Keratinocyte (primary cell): ENCODE measurements around the gene OCLN.

Experiments used
- EZH2 ChIP-seq: IDR thresholded peaks from one replicate; pipeline ENCODE4 v1.6.1; 2012; ENCODE audit warnings: inconsistent platforms, mild to moderate bottlenecking, low read length, moderate library complexity
- TF ChIP-seq, protein P1 (sequence below), 3 experiments: IDR thresholded peaks in 1 of 3; conservative IDR thresholded peaks in 1 of 3; optimal IDR thresholded peaks in 1 of 3; 2 replicates in 2 of 3; 3 replicates in 1 of 3; pipeline versions ENCODE3 to v1.5.1; 2011; ENCODE audit warnings: low read length in 3 of 3, mild to moderate bottlenecking in 3 of 3, moderate library complexity in 2 of 3, control low read depth in 1 of 3, inconsistent platforms in 1 of 3; ENCODE audit not compliant: insufficient read depth in 2 of 3; ENCODE audit errors: extremely low read depth in 1 of 3

DNA sequence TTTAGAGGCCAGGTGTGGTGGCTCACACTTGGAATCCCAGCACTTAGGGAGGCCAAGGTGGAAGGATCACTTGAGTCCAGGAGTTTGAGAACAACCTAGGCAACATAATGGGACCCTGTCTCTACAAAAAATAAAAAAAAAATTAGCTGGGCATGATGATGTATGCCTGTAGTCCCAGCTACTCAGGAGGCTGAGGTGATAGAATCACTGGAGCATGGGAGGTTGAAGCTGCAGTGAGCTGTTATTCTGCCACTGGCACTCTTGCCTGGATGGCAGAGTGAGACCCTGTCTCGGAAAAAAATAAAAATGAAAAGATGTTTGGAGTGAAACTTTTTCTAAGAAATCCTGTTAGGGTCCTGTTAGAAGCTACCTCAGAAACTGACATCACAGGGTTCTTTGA is 24.2 kb downstream of the OCLN start:
- TF ChIP-seq, protein P1, sequence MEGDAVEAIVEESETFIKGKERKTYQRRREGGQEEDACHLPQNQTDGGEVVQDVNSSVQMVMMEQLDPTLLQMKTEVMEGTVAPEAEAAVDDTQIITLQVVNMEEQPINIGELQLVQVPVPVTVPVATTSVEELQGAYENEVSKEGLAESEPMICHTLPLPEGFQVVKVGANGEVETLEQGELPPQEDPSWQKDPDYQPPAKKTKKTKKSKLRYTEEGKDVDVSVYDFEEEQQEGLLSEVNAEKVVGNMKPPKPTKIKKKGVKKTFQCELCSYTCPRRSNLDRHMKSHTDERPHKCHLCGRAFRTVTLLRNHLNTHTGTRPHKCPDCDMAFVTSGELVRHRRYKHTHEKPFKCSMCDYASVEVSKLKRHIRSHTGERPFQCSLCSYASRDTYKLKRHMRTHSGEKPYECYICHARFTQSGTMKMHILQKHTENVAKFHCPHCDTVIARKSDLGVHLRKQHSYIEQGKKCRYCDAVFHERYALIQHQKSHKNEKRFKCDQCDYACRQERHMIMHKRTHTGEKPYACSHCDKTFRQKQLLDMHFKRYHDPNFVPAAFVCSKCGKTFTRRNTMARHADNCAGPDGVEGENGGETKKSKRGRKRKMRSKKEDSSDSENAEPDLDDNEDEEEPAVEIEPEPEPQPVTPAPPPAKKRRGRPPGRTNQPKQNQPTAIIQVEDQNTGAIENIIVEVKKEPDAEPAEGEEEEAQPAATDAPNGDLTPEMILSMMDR (optimal IDR thresholded peaks at IDR 0.05 in 1 of 3, IDR thresholded peaks at IDR 0.05 in 1 of 3, conservative IDR thresholded peaks at IDR 0.05 in 1 of 3; ENCODE audit: extremely low read depth in 1 of 3, insufficient read depth in 2 of 3, low read length in 3 of 3): no peak
- TF ChIP-seq EZH2: no peak
